HG03354 (cell line): Measurements from ENCODE around the gene NR2F2.

Experiments used
- ATAC-seq: cut with Tn5 transposase; IDR thresholded peaks from one replicate; pipeline ENCODE4 v1.9.1; 2021; ENCODE audit warnings: mild to moderate bottlenecking; ENCODE audit not compliant: unreplicated experiment, poor library complexity, severe bottlenecking

Gene NR2F2

GRCh38 chr15:96340598-96341512, 10.4 kb downstream of the NR2F2 start:
- no peak for ATAC-seq

- no peak for ATAC-seq
These were observed 11.3 kb downstream of the NR2F2 start for GRCh38 chr15:96341513-96342405.

GRCh38 chr15:96342406-96343112, 12.1 kb downstream of the NR2F2 start:
- no peak for ATAC-seq

- no peak for ATAC-seq
These were observed 12.9 kb downstream of the NR2F2 start for GRCh38 chr15:96343113-96344059.

- ATAC-seq = no peak
These were observed 13.7 kb downstream of the NR2F2 start for GRCh38 chr15:96344060-96344705.

- no peak for ATAC-seq
These were observed 14.4 kb downstream of the NR2F2 start for GRCh38 chr15:96344706-96345559.

GRCh38 chr15:96345560-96346399, 15.3 kb downstream of the NR2F2 start:
- peak; percentile 71 for ATAC-seq

GRCh38 chr15:96346409-96346970, 16.0 kb downstream of the NR2F2 start:
- no peak for ATAC-seq

- ATAC-seq = no peak
These were observed 16.9 kb downstream of the NR2F2 start for GRCh38 chr15:96347181-96348111.

- ATAC-seq = no peak
These were observed 17.9 kb downstream of the NR2F2 start for GRCh38 chr15:96348112-96349027.

GRCh38 chr15:96349034-96349856, 18.7 kb downstream of the NR2F2 start:
- no peak for ATAC-seq

GRCh38 chr15:96349857-96350720, 19.6 kb downstream of the NR2F2 start:
- no peak for ATAC-seq
